ENCODE measurements around the gene CILP2.

Gene CILP2

DNA sequence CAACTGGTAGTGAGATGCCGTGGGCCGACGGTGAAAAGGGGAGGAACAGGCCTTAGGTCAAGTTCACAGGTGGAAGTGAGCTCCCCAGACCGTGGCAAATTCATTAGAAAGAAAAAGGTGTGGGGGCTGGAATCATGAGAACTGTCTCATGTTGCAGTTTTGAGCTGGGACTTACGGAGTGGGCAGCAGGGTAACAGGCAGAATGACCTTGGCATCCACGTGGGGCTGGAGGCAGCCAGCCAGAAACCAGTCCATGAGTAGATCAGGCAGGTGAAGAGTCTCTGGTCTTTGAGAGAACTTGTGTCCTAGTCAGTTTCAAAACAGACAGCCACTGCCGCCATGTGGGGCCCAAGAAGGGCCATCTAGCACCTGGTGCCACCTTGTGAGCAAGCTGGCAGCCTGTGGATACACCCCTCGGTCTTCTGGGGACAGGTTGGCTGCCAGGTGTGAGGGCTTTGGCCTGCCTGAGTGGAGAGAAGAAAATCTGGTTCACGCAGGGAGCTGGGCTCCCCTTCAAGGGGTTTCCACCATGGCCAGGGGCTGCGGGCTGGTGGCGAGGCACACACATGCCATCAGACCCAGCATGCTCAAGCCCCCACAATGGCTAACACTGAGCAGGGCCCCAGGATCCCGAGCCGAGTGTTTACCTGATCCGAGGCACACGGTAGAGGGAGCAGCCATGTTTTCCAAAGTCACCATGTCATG is 46.6 kb upstream of the CILP2 start:
- TF ChIP-seq FOXP2 (optimal IDR thresholded peaks at IDR 0.05; ENCODE audit: borderline replicate concordance, extremely low read depth, extremely low read length, insufficient read depth) (no peak), SIN3A (IDR thresholded peaks at IDR 0.05; ENCODE audit: borderline replicate concordance, insufficient read depth, low read length) (no peak), POLR2AphosphoS5 (IDR thresholded peaks at IDR 0.05; ENCODE audit: low read depth, low read length) (no peak), TAF1 (IDR thresholded peaks at IDR 0.05; ENCODE audit: borderline replicate concordance, insufficient read depth, low read length) (no peak)
- TF ChIP-seq, protein P1, sequence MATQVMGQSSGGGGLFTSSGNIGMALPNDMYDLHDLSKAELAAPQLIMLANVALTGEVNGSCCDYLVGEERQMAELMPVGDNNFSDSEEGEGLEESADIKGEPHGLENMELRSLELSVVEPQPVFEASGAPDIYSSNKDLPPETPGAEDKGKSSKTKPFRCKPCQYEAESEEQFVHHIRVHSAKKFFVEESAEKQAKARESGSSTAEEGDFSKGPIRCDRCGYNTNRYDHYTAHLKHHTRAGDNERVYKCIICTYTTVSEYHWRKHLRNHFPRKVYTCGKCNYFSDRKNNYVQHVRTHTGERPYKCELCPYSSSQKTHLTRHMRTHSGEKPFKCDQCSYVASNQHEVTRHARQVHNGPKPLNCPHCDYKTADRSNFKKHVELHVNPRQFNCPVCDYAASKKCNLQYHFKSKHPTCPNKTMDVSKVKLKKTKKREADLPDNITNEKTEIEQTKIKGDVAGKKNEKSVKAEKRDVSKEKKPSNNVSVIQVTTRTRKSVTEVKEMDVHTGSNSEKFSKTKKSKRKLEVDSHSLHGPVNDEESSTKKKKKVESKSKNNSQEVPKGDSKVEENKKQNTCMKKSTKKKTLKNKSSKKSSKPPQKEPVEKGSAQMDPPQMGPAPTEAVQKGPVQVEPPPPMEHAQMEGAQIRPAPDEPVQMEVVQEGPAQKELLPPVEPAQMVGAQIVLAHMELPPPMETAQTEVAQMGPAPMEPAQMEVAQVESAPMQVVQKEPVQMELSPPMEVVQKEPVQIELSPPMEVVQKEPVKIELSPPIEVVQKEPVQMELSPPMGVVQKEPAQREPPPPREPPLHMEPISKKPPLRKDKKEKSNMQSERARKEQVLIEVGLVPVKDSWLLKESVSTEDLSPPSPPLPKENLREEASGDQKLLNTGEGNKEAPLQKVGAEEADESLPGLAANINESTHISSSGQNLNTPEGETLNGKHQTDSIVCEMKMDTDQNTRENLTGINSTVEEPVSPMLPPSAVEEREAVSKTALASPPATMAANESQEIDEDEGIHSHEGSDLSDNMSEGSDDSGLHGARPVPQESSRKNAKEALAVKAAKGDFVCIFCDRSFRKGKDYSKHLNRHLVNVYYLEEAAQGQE (IDR thresholded peaks at IDR 0.05; ENCODE audit: insufficient read depth in 1 of 2, low read depth in 2 of 2, low read length in 2 of 2): no peak

DNA sequence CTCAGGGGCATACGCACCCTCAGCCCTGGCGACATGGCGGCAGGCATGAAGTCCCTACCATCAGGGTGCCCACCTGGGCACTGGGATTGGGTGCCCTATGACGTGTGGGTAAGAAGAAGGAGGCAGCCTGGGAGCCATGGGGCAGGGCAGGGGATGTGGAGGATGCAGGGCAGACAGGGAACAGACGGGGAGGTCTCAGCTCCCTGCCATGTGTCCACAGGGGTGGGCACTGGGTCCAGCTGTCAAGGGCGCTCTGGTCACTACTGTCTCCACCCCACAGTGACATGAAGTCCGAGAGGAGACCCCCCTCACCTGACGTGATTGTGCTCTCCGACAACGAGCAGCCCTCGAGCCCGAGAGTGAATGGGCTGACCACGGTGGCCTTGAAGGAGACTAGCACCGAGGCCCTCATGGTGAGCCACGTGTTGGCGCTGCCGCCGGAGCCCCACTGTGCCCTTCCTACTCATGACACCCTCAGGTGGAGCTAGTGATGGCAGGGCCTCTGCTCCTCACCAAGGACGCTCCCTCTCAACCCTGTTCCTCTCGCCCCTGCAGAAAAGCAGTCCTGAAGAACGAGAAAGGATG is 45.9 kb upstream of the CILP2 start:
- TF ChIP-seq SIN3A (IDR thresholded peaks at IDR 0.05; ENCODE audit: borderline replicate concordance, insufficient read depth, low read length): no peak
- no peak for TF ChIP-seq POLR2AphosphoS5 (IDR thresholded peaks at IDR 0.05; ENCODE audit: low read depth, low read length)
- no peak for TF ChIP-seq FOXP2 (optimal IDR thresholded peaks at IDR 0.05; ENCODE audit: borderline replicate concordance, extremely low read depth, extremely low read length, insufficient read depth)
- TF ChIP-seq TAF1 (IDR thresholded peaks at IDR 0.05; ENCODE audit: borderline replicate concordance, insufficient read depth, low read length): no peak
- TF ChIP-seq, protein P1 (IDR thresholded peaks at IDR 0.05; ENCODE audit: insufficient read depth in 1 of 2, low read depth in 2 of 2, low read length in 2 of 2): no peak

DNA sequence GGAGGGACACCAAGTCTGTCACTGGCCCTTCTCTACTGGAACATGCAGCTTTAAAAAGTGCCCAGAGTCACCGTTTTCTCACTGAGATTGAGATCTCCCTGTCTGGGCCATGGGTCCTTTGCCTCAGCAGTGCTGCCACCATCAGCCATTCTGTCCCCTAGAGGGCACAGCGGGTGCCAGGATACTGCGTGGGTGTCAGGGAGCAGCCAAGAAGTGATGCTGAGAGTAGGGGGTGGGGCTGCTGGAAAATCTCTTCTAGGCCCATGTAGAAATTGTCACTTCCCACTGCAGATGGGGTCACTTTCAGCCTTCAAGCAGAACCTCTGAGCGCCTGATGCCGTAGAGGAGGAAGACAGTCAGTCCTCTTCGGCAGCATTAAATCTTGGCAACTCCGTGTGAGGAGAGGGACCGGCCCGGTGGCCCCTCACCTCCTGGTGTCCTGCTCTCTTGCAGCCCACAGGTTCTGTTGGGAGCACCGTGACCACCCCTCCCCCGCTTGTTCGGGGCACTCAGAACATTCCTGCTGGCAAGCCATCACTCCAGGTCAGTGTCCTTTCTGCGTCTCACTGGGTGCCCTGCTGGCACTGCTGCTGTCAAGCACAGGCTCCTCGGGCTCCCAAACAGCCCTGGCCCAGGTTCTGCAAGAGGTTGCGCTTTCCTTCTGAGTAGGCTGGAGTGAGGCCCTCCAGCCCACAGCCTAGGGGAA is 44.1 kb upstream of the CILP2 start:
- no peak for TF ChIP-seq FOXP2 (optimal IDR thresholded peaks at IDR 0.05; ENCODE audit: borderline replicate concordance, extremely low read depth, extremely low read length, insufficient read depth)
- TF ChIP-seq TAF1 (IDR thresholded peaks at IDR 0.05; ENCODE audit: borderline replicate concordance, insufficient read depth, low read length): no peak
- TF ChIP-seq, protein P1 (IDR thresholded peaks at IDR 0.05; ENCODE audit: insufficient read depth in 1 of 2, low read depth in 2 of 2, low read length in 2 of 2): no peak
- no peak for TF ChIP-seq SIN3A (IDR thresholded peaks at IDR 0.05; ENCODE audit: borderline replicate concordance, insufficient read depth, low read length)
- TF ChIP-seq POLR2AphosphoS5 (IDR thresholded peaks at IDR 0.05; ENCODE audit: low read depth, low read length): no peak

DNA sequence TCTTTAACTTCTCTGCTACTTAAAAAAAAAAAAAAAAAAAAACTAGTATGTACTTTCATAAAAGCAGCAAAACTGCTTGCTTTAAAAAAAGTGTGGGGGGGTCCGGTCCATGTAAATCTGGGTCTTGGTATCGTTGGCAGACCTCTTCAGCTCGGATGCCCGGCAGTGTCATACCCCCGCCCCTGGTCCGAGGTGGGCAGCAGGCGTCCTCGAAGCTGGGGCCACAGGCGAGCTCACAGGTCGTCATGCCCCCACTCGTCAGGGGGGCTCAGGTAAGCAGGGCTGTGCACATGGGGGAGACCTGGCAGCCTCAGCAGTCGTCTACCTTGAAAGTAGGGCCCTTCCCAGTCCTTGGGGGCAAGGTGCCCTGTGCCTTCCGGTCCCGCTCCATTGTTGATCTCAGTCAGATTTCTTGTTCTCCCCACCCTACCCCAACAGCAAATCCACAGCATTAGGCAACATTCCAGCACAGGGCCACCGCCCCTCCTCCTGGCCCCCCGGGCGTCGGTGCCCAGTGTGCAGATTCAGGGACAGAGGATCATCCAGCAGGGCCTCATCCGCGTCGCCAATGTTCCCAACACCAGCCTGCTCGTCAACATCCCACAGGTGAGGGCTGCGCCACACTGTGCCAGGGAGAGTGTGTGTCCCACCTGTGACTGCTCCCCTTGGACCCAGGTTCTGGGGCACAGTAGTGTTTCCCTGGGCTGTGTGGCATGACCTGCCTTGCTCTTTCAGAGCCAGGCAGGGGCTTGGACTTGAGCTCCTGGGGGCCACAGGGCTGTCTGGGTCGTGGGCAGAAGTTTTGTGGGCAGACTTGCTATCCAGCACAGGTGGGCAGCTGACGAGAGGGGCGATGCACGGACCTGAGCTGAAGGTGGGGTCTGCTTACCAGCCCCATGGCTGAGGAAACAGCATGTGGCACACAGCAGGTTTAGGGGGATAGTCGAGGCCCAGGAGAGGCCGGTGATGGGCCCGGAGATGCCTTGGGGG is 42.2 kb upstream of the CILP2 start:
- no peak for TF ChIP-seq POLR2AphosphoS5 (IDR thresholded peaks at IDR 0.05; ENCODE audit: low read depth, low read length)
- TF ChIP-seq, protein P1 (IDR thresholded peaks at IDR 0.05; ENCODE audit: insufficient read depth in 1 of 2, low read depth in 2 of 2, low read length in 2 of 2): no peak
- no peak for TF ChIP-seq FOXP2 (optimal IDR thresholded peaks at IDR 0.05; ENCODE audit: borderline replicate concordance, extremely low read depth, extremely low read length, insufficient read depth)
- TF ChIP-seq TAF1 (IDR thresholded peaks at IDR 0.05; ENCODE audit: borderline replicate concordance, insufficient read depth, low read length): no peak
- no peak for TF ChIP-seq SIN3A (IDR thresholded peaks at IDR 0.05; ENCODE audit: borderline replicate concordance, insufficient read depth, low read length)
